ENCODE measurements around the gene FUT3. TPM values are rescaled to one million over a fixed set of nuclear protein-coding genes. Genes with fewer than 3 reads are reported as not detected.

FUT3 gene
- total RNA-seq, 1 experiment from 2014 or later, result 0.34 TPM

DNA sequence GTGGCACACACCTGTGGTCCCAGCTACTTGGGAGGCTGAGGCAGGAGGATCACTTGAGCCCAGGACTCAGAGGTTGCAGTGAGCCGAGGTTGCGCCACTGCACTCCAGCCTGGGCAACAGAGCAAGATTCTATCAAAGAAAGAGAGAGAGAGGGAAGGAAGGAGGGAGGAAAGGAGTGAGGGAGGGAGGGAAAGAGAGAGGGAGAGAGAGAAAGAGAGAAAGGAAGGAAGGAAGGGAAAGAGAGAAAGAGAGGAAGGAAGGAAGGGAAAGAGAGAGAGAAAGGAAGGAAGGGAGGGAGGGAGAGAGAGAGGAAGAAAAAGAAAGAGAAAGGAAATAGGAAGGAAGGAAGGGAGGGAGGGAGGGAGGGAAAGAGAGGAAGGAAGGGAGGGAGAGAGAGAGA, 34.0 kb downstream of the FUT3 start:
- Histone ChIP-seq H3K9me3 (no peaks in the 10 kb centered on the region), H3K27me3 (replicated peaks; ENCODE audit: control insufficient read depth, insufficient read depth, low read length) (no peaks in the 10 kb centered on the region), H3K4me1 (no peaks in the 10 kb centered on the region), H3K36me3 (ENCODE audit: control insufficient read depth, insufficient read depth, low read length) (no peaks in the 10 kb centered on the region), H3K4me3 (ENCODE audit: low read depth, low read length) (no peak overlapping the region)
- no peaks in the 10 kb centered on the region for H3K27me3 Mint-ChIP-seq (ENCODE audit: insufficient read depth, unreplicated experiment)
- intact Hi-C loops (cut with micrococcal nuclease; ENCODE audit: unreplicated experiment), result no loop called here
- CTCF ChIA-PET, result no interaction called here
- POLR2A ChIA-PET, result no interaction called here
- TF ChIP-seq, protein P1, sequence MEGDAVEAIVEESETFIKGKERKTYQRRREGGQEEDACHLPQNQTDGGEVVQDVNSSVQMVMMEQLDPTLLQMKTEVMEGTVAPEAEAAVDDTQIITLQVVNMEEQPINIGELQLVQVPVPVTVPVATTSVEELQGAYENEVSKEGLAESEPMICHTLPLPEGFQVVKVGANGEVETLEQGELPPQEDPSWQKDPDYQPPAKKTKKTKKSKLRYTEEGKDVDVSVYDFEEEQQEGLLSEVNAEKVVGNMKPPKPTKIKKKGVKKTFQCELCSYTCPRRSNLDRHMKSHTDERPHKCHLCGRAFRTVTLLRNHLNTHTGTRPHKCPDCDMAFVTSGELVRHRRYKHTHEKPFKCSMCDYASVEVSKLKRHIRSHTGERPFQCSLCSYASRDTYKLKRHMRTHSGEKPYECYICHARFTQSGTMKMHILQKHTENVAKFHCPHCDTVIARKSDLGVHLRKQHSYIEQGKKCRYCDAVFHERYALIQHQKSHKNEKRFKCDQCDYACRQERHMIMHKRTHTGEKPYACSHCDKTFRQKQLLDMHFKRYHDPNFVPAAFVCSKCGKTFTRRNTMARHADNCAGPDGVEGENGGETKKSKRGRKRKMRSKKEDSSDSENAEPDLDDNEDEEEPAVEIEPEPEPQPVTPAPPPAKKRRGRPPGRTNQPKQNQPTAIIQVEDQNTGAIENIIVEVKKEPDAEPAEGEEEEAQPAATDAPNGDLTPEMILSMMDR (IDR thresholded peaks at IDR 0.05; ENCODE audit: insufficient read depth in 1 of 2, low read depth in 1 of 2, low read length in 1 of 2, severe bottlenecking in 1 of 2, unreplicated experiment in 1 of 2), result no peak
- no TSS peak for BruUV-seq (replicated peaks)
- no peak overlapping the region for H3K4me3 Mint-ChIP-seq (ENCODE audit: unreplicated experiment)
- DNase-seq, result no peak
- H3K27ac Mint-ChIP-seq (ENCODE audit: unreplicated experiment), result no peak overlapping the region
- no peaks in the 10 kb centered on the region for H3K4me1 Mint-ChIP-seq (ENCODE audit: low read depth, unreplicated experiment)
- H3K36me3 Mint-ChIP-seq (ENCODE audit: insufficient read depth, unreplicated experiment), result no peaks in the 10 kb centered on the region
- H3K9me3 Mint-ChIP-seq (ENCODE audit: unreplicated experiment), result no peaks in the 10 kb centered on the region

DNA sequence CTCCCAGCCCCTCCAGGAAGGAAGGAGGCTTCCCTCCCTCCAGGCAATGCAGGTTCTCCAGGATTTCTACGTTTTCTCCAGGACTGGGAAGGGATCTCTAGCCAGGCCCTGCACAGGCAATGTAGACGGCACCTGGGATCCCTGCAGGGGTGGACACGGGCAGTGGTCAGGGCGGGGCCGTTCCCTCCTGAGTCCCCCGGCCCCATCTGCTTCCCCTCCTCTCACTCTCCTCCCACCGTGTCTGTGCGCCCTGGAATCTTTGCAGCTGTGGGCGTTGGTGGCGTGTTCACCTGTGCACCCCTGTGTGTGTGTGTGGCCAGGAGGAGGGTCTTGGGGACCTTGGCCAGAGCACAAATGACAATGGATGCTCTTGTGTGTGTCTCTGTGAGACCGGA, 36.4 kb downstream of the FUT3 start:
- Histone ChIP-seq H3K27me3 (replicated peaks; ENCODE audit: control insufficient read depth, insufficient read depth, low read length) (no peaks in the 10 kb centered on the region), H3K36me3 (ENCODE audit: control insufficient read depth, insufficient read depth, low read length) (no peaks in the 10 kb centered on the region), H3K4me1 (no peaks in the 10 kb centered on the region), H3K4me3 (ENCODE audit: low read depth, low read length) (no peak overlapping the region), H3K9me3 (no peaks in the 10 kb centered on the region)
- no TSS peak for BruUV-seq (replicated peaks)
- DNase-seq, result no peak
- Mint-ChIP-seq H3K4me3 (ENCODE audit: unreplicated experiment) (no peak overlapping the region), H3K9me3 (ENCODE audit: unreplicated experiment) (no peaks in the 10 kb centered on the region), H3K4me1 (ENCODE audit: low read depth, unreplicated experiment) (no peaks in the 10 kb centered on the region), H3K27ac (ENCODE audit: unreplicated experiment) (no peak overlapping the region), H3K36me3 (ENCODE audit: insufficient read depth, unreplicated experiment) (no peaks in the 10 kb centered on the region), H3K27me3 (ENCODE audit: insufficient read depth, unreplicated experiment) (no peaks in the 10 kb centered on the region)
- ChIA-PET POLR2A (no interaction called here), CTCF (interaction anchor here (1.2 kb wide), 1 partner anchor 11 kb away, joined by 3 read pairs; no protein-coding TSS in a partner anchor)
- intact Hi-C loops (cut with micrococcal nuclease; ENCODE audit: unreplicated experiment), result no loop called here
- TF ChIP-seq, protein P1 (IDR thresholded peaks at IDR 0.05; ENCODE audit: insufficient read depth in 1 of 2, low read depth in 1 of 2, low read length in 1 of 2, severe bottlenecking in 1 of 2, unreplicated experiment in 1 of 2), result no peak

DNA sequence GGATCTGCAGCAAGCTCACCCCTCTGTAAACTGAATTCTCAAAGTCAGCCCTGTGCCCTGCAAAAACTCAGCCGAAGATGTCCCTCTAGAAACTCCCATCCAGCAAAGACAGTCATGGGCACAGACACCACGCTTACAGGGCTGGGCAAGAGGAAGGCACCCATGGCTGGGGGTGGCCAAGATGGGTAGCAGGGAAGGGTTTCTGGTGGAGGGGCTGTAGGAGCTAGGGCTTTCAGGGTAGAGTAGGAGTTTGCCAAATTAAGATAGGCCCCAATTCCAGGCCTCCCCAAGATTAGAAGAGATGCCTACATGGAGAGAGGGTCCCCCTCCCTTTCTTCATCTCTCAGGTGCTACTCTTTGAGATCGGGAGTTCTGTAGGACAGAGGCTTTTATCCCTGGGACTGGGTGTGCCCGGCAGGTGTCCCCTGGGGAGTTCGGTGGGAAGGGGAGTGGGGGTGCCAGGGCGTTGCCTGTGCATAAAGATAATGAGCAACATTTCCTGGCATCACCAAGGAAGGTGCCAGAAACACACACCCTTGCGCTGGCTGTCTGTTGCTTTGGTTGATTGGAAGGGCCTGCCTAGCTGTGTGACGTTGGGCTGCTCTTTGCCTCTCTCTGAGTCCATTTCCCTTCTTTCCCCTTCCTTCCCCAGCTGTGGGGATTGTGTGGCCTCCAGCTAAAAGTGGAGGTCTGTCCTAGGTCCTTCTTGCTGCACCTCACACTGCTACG, 37.0 kb downstream of the FUT3 start:
- Mint-ChIP-seq H3K9me3 (ENCODE audit: unreplicated experiment) (no peaks in the 10 kb centered on the region), H3K4me1 (ENCODE audit: low read depth, unreplicated experiment) (no peaks in the 10 kb centered on the region)

More for the DNA sequence above, 37.0 kb downstream of the FUT3 start:
- no peaks in the 10 kb centered on the region for H3K27me3 Mint-ChIP-seq (ENCODE audit: insufficient read depth, unreplicated experiment)
- no peak for DNase-seq
- Histone ChIP-seq H3K4me3 (ENCODE audit: low read depth, low read length) (no peak overlapping the region), H3K27me3 (replicated peaks; ENCODE audit: control insufficient read depth, insufficient read depth, low read length) (no peaks in the 10 kb centered on the region), H3K9me3 (no peaks in the 10 kb centered on the region), H3K4me1 (no peaks in the 10 kb centered on the region), H3K36me3 (ENCODE audit: control insufficient read depth, insufficient read depth, low read length) (no peaks in the 10 kb centered on the region)
- no peak overlapping the region for H3K27ac Mint-ChIP-seq (ENCODE audit: unreplicated experiment)
- TF ChIP-seq, protein P1 (IDR thresholded peaks at IDR 0.05; ENCODE audit: insufficient read depth in 1 of 2, low read depth in 1 of 2, low read length in 1 of 2, severe bottlenecking in 1 of 2, unreplicated experiment in 1 of 2), result no peak
- CTCF ChIA-PET, result interaction anchor here (1.2 kb wide), 1 partner anchor 11 kb away, joined by 3 read pairs; no protein-coding TSS in a partner anchor
- no peaks in the 10 kb centered on the region for H3K36me3 Mint-ChIP-seq (ENCODE audit: insufficient read depth, unreplicated experiment)
- no TSS peak for BruUV-seq (replicated peaks)
- no peak overlapping the region for H3K4me3 Mint-ChIP-seq (ENCODE audit: unreplicated experiment)
- intact Hi-C loops (cut with micrococcal nuclease; ENCODE audit: unreplicated experiment), result no loop called here
- POLR2A ChIA-PET, result no interaction called here

Data from Caco-2 (cell line).